ENCODE data around the gene ZNF787. TPM values are rescaled to one million over a fixed set of nuclear protein-coding genes. Genes with fewer than 3 reads are reported as not detected.

The ZNF787 gene
- total RNA-seq, 1 donor from 2014 or later: 34.0 TPM

- H3K36me3 Mint-ChIP-seq: no peaks in the 10 kb centered on the region
- H3K27ac Mint-ChIP-seq: no peak overlapping the region
- DNase-seq (ENCODE audit: extremely low spot score, unreplicated experiment): no peak
- no peak overlapping the region for H3K4me3 Mint-ChIP-seq
- H3K4me1 Mint-ChIP-seq (ENCODE audit: unreplicated experiment): peaks cover 4% of the 10 kb centered on the region
- no peaks in the 10 kb centered on the region for H3K9me3 Mint-ChIP-seq
- no peak for TF ChIP-seq CTCF (conservative IDR thresholded peaks at IDR 0.05)
- H3K27me3 Mint-ChIP-seq: no peaks in the 10 kb centered on the region
Measured at GRCh38 chr19:56124578-56124977, 3.5 kb upstream of the ZNF787 start.

- no peaks in the 10 kb centered on the region for H3K9me3 Mint-ChIP-seq
- no peak for TF ChIP-seq CTCF (conservative IDR thresholded peaks at IDR 0.05)
- no peak overlapping the region for H3K27ac Mint-ChIP-seq
- no peaks in the 10 kb centered on the region for H3K27me3 Mint-ChIP-seq
- no peak for DNase-seq (ENCODE audit: extremely low spot score, unreplicated experiment)
- no peaks in the 10 kb centered on the region for H3K36me3 Mint-ChIP-seq
- H3K4me3 Mint-ChIP-seq: peak overlapping the region; percentile 41
- H3K4me1 Mint-ChIP-seq (ENCODE audit: unreplicated experiment): peaks cover 10% of the 10 kb centered on the region
Measured at GRCh38 chr19:56123266-56123891, 2.3 kb upstream of the ZNF787 start.

GRCh38 chr19:56120371-56121179 lies 520 bp downstream of the ZNF787 start:
- TF ChIP-seq CTCF (conservative IDR thresholded peaks at IDR 0.05): peak; percentile 45
- Mint-ChIP-seq H3K9me3 (no peaks in the 10 kb centered on the region), H3K27me3 (no peaks in the 10 kb centered on the region), H3K4me3 (peak overlapping the region; percentile 90), H3K27ac (peak overlapping the region; percentile 91), H3K4me1 (ENCODE audit: unreplicated experiment) (peaks cover 15% of the 10 kb centered on the region), H3K36me3 (no peaks in the 10 kb centered on the region)
- peak; percentile 78 for DNase-seq (ENCODE audit: extremely low spot score, unreplicated experiment)

GRCh38 chr19:56120002-56120370 lies 1.1 kb downstream of the ZNF787 start:
- H3K9me3 Mint-ChIP-seq: no peaks in the 10 kb centered on the region
- TF ChIP-seq CTCF (conservative IDR thresholded peaks at IDR 0.05): no peak
- H3K4me1 Mint-ChIP-seq (ENCODE audit: unreplicated experiment): peaks cover 17% of the 10 kb centered on the region
- H3K27ac Mint-ChIP-seq: peak overlapping the region; percentile 91
- H3K36me3 Mint-ChIP-seq: no peaks in the 10 kb centered on the region
- DNase-seq (ENCODE audit: extremely low spot score, unreplicated experiment): no peak
- peak overlapping the region; percentile 90 for H3K4me3 Mint-ChIP-seq
- no peaks in the 10 kb centered on the region for H3K27me3 Mint-ChIP-seq

GRCh38 chr19:56119582-56119978 lies 1.5 kb downstream of the ZNF787 start:
- H3K27me3 Mint-ChIP-seq: no peaks in the 10 kb centered on the region
- DNase-seq (ENCODE audit: extremely low spot score, unreplicated experiment): no peak
- peak overlapping the region; percentile 90 for H3K4me3 Mint-ChIP-seq
- no peaks in the 10 kb centered on the region for H3K36me3 Mint-ChIP-seq
- peaks cover 21% of the 10 kb centered on the region for H3K4me1 Mint-ChIP-seq (ENCODE audit: unreplicated experiment)
- no peaks in the 10 kb centered on the region for H3K9me3 Mint-ChIP-seq
- TF ChIP-seq CTCF (conservative IDR thresholded peaks at IDR 0.05): no peak
- peak overlapping the region; percentile 91 for H3K27ac Mint-ChIP-seq
